Islet precursor cell (in vitro differentiated cells): ENCODE measurements around the gene UTP3.
"Not testable (repeated sequence)": the region's sequence is repeated elsewhere in the genome, so short reads cannot be mapped to it uniquely, and the experiment has no call there.

Source experiments
- DNase-seq: peaks from one replicate; pipeline ENCODE4 v3.0.0-alpha.2; 2018

UTP3 gene

GRCh38 chr4:70721747-70722146 is 33.4 kb downstream of the UTP3 start, which contains the start of gene RUFY3:
TSS of gene RUFY3 (plus strand) at chr4:70721964. CDS start at chr4:70722574, 610 bp downstream.
- peak; percentile 64 for DNase-seq

- peak; percentile 63 for DNase-seq
Observed at GRCh38 chr4:70722199-70722791, 34.0 kb downstream of the UTP3 start.

- DNase-seq: no peak
Observed at GRCh38 chr4:70724463-70724862, 36.1 kb downstream of the UTP3 start.

- DNase-seq: no peak
Observed at GRCh38 chr4:70725633-70726032, 37.3 kb downstream of the UTP3 start.

GRCh38 chr4:70726515-70726914 is 38.2 kb downstream of the UTP3 start:
- not testable (repeated sequence) for DNase-seq

- no peak for DNase-seq
Observed at GRCh38 chr4:70728091-70728490, 39.8 kb downstream of the UTP3 start.

GRCh38 chr4:70732878-70733277 is 44.5 kb downstream of the UTP3 start:
- DNase-seq: not testable (repeated sequence)

GRCh38 chr4:70734168-70734954 is 46.0 kb downstream of the UTP3 start:
- DNase-seq: no peak

GRCh38 chr4:70734971-70735370 is 46.6 kb downstream of the UTP3 start:
- no peak for DNase-seq

GRCh38 chr4:70735915-70736314 is 47.6 kb downstream of the UTP3 start:
- peak; percentile 77 for DNase-seq

- no peak for DNase-seq
Observed at GRCh38 chr4:70737006-70737405, 48.7 kb downstream of the UTP3 start.

GRCh38 chr4:70737409-70737808 is 49.1 kb downstream of the UTP3 start:
- DNase-seq: no peak

- DNase-seq: no peak
Observed at GRCh38 chr4:70739496-70740337, 51.4 kb downstream of the UTP3 start.
